ENCODE measurements around the gene DPYD.

Gene DPYD

GRCh38 chr1:97120806-97121205 is 800.0 kb downstream of the DPYD start:
- Histone ChIP-seq H2AFZ (ENCODE audit: low read length) (no peak overlapping the region), H3K9ac (ENCODE audit: low read length) (no peak overlapping the region), H3K4me1 (ENCODE audit: insufficient read depth, low read length, severe bottlenecking) (no peaks in the 10 kb centered on the region), H3K79me2 (ENCODE audit: insufficient read depth, low read length) (no peaks in the 10 kb centered on the region), H3K27ac (ENCODE audit: low read depth, low read length, poor library complexity, severe bottlenecking) (no peak overlapping the region), H3F3A (ENCODE audit: insufficient read depth, low read length) (no peaks in the 10 kb centered on the region), H3K27me3 (ENCODE audit: insufficient read depth, low read length) (no peaks in the 10 kb centered on the region), H3K4me2 (ENCODE audit: low read length) (no peak overlapping the region), H3K4me3 (ENCODE audit: low read depth, low read length, poor library complexity, severe bottlenecking) (no peak overlapping the region), H3K36me3 (ENCODE audit: insufficient read depth, low read length) (no peaks in the 10 kb centered on the region), H3K9me3 (ENCODE audit: low read length) (no peaks in the 10 kb centered on the region), H4K20me1 (ENCODE audit: insufficient read depth, low read length) (no peaks in the 10 kb centered on the region), H3K9me2 (ENCODE audit: low read depth, low read length) (no peaks in the 10 kb centered on the region)
- TF ChIP-seq EZH2 (IDR thresholded peaks at IDR 0.05; ENCODE audit: borderline replicate concordance, low read length) (no peak), CTCF (IDR thresholded peaks at IDR 0.05; ENCODE audit: low read length) (no peak)

GRCh38 chr1:97119260-97120158 is 801.3 kb downstream of the DPYD start:
- H3K27ac ChIP-seq (ENCODE audit: low read depth, low read length, poor library complexity, severe bottlenecking) = no peak overlapping the region
- no peak for TF ChIP-seq EZH2 (IDR thresholded peaks at IDR 0.05; ENCODE audit: borderline replicate concordance, low read length)
- TF ChIP-seq CTCF (IDR thresholded peaks at IDR 0.05; ENCODE audit: low read length) = no peak

GRCh38 chr1:97114842-97115241 is 806.0 kb downstream of the DPYD start:
- Histone ChIP-seq H3K36me3 (ENCODE audit: insufficient read depth, low read length) (no peaks in the 10 kb centered on the region), H3K27ac (ENCODE audit: low read depth, low read length, poor library complexity, severe bottlenecking) (no peak overlapping the region), H4K20me1 (ENCODE audit: insufficient read depth, low read length) (no peaks in the 10 kb centered on the region), H3K9me3 (ENCODE audit: low read length) (no peaks in the 10 kb centered on the region), H3K4me1 (ENCODE audit: insufficient read depth, low read length, severe bottlenecking) (no peaks in the 10 kb centered on the region), H3K27me3 (ENCODE audit: insufficient read depth, low read length) (no peaks in the 10 kb centered on the region), H3K79me2 (ENCODE audit: insufficient read depth, low read length) (no peaks in the 10 kb centered on the region), H3K9me2 (ENCODE audit: low read depth, low read length) (no peaks in the 10 kb centered on the region), H3K4me3 (ENCODE audit: low read depth, low read length, poor library complexity, severe bottlenecking) (no peak overlapping the region), H3K4me2 (ENCODE audit: low read length) (no peak overlapping the region), H3K9ac (ENCODE audit: low read length) (no peak overlapping the region), H3F3A (ENCODE audit: insufficient read depth, low read length) (no peaks in the 10 kb centered on the region), H2AFZ (ENCODE audit: low read length) (no peak overlapping the region)
- TF ChIP-seq EZH2 (IDR thresholded peaks at IDR 0.05; ENCODE audit: borderline replicate concordance, low read length) = no peak
- no peak for TF ChIP-seq CTCF (IDR thresholded peaks at IDR 0.05; ENCODE audit: low read length)

More at GRCh38 chr1:97119260-97120158, 801.3 kb downstream of the DPYD start:
- Histone ChIP-seq H3K36me3 (ENCODE audit: insufficient read depth, low read length) (no peaks in the 10 kb centered on the region), H4K20me1 (ENCODE audit: insufficient read depth, low read length) (no peaks in the 10 kb centered on the region), H3K4me3 (ENCODE audit: low read depth, low read length, poor library complexity, severe bottlenecking) (no peak overlapping the region), H3F3A (ENCODE audit: insufficient read depth, low read length) (no peaks in the 10 kb centered on the region), H3K9me3 (ENCODE audit: low read length) (no peaks in the 10 kb centered on the region), H3K4me1 (ENCODE audit: insufficient read depth, low read length, severe bottlenecking) (no peaks in the 10 kb centered on the region), H3K27me3 (ENCODE audit: insufficient read depth, low read length) (no peaks in the 10 kb centered on the region), H3K79me2 (ENCODE audit: insufficient read depth, low read length) (no peaks in the 10 kb centered on the region), H3K9me2 (ENCODE audit: low read depth, low read length) (no peaks in the 10 kb centered on the region), H3K9ac (ENCODE audit: low read length) (no peak overlapping the region), H2AFZ (ENCODE audit: low read length) (no peak overlapping the region), H3K4me2 (ENCODE audit: low read length) (no peak overlapping the region)

Data from OCI-LY1 (cell line).